ENCODE data around the gene FOSL2. TPM values are rescaled to one million over a fixed set of nuclear protein-coding genes. Genes with fewer than 3 reads are reported as not detected.

FOSL2 gene
- total RNA-seq, 4 donors from 2014 or later: 46.2 to 239 (median 207) TPM

- H3K4me1 ChIP-seq: no peaks in the 10 kb centered on the region
- peak in 1 of 3 donors; percentile 2 for DNase-seq
- no peak overlapping the region for H3K4me3 ChIP-seq
- H3K36me3 ChIP-seq: no peaks in the 10 kb centered on the region
- no peaks in the 10 kb centered on the region for H3K27me3 ChIP-seq
- no peak overlapping the region for H3K27ac ChIP-seq
- TF ChIP-seq CTCF (IDR thresholded peaks at IDR 0.05): no peak
- H3K9me3 ChIP-seq: no peaks in the 10 kb centered on the region
Measured at GRCh38 chr2:28463893-28464292, 71.2 kb downstream of the FOSL2 start.

GRCh38 chr2:28465148-28465885 is 72.7 kb downstream of the FOSL2 start:
- TF ChIP-seq POLR2A (IDR thresholded peaks at IDR 0.05): no peak
- TF ChIP-seq CTCF (IDR thresholded peaks at IDR 0.05): no peak

More at GRCh38 chr2:28465148-28465885, 72.7 kb downstream of the FOSL2 start:
- Histone ChIP-seq H3K4me3 (no peak overlapping the region), H3K27me3 (no peaks in the 10 kb centered on the region), H3K9me3 (no peaks in the 10 kb centered on the region), H3K27ac (no peak overlapping the region), H3K36me3 (no peaks in the 10 kb centered on the region), H3K4me1 (peaks cover 0 to 11% (median 0%) of the 10 kb centered on the region in 4 donors)
- DNase-seq: no peak

Small RNAs within 50 kb of the gene (small RNA-seq; reads per million reads assigned to genes)
- 0 reads per million in 2 donors for gene AC104695.3
- 0 reads per million in 2 donors for gene SNRPGP7

Other genes with a start within 250 kb of the FOSL2 start
- 100 to 1,000 TPM in 2 of 4 donors, 10 to 100 TPM in 1, 1 to 10 TPM in 1; 9.1 to 345 (median 146) TPM for gene PLB1, start 103.2 kb downstream of the FOSL2 start, total RNA-seq

All from Peyer's patch (tissue), 4 donors.